DMS153 treated with DMSO at 0.1 percent for 48 hours (cell line): Measurements from ENCODE around the gene C4B.
"Not testable (repeated sequence)": the region's sequence is repeated elsewhere in the genome, so short reads cannot be mapped to it uniquely, and the experiment has no call there.

Experiments used
- DNase-seq: peaks from one replicate; lab custom pipeline; 2025; ENCODE audit not compliant: unreplicated experiment; lab: John Stamatoyannopoulos, UW

The C4B gene

GRCh38 chr6:31980998-31981397 lies 33.6 kb upstream of the C4B start:
- DNase-seq = not testable (repeated sequence)

- not testable (repeated sequence) for DNase-seq
Measured at GRCh38 chr6:31981744-31982143, 32.9 kb upstream of the C4B start, which contains the start of gene C4A. TSS of gene C4A (plus strand) at chr6:31982057. CDS start at chr6:31982108, 51 bp downstream.

GRCh38 chr6:31989363-31989762 lies 25.2 kb upstream of the C4B start:
- not testable (repeated sequence) for DNase-seq

DNA sequence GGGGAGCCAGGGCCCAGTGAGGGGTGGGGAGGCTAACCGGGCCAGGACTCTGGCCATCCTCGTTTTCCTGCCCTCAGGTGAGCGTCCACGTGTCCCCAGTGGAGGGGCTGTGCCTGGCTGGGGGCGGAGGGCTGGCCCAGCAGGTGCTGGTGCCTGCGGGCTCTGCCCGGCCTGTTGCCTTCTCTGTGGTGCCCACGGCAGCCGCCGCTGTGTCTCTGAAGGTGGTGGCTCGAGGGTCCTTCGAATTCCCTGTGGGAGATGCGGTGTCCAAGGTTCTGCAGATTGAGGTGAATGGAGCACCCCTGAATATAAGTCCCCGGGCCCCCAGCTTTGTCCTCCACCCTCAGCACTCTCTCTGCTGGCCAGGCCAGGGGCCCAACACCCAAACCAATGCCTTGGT lies 20.2 kb upstream of the C4B start:
- not testable (repeated sequence) for DNase-seq

- DNase-seq = not testable (repeated sequence)
Measured at GRCh38 chr6:31996385-31996784, 18.2 kb upstream of the C4B start.

- not testable (repeated sequence) for DNase-seq
Measured at GRCh38 chr6:32002546-32003268, 11.9 kb upstream of the C4B start.

GRCh38 chr6:32003301-32003700 lies 11.3 kb upstream of the C4B start:
- DNase-seq = not testable (repeated sequence)

DNA sequence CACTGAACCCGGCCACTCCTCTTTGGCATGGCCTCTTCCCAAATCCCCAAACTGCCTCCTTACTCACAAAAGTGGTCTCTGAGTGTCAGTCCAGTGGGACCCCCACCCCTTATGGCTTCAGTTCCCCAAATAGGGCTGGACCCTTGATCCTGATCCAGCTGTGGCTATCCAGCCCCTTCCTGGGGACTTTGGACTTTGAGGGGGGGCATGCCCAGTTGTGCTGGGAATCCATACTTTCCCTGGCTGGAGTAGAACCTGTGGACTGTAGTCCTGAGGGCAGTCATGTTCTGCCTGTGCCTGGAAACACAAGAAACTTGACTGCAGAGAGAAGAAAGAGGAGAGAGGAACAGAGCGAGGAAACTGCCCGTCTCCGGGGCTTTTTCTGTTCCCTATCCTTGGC lies 10.2 kb upstream of the C4B start:
- not testable (repeated sequence) for DNase-seq

DNA sequence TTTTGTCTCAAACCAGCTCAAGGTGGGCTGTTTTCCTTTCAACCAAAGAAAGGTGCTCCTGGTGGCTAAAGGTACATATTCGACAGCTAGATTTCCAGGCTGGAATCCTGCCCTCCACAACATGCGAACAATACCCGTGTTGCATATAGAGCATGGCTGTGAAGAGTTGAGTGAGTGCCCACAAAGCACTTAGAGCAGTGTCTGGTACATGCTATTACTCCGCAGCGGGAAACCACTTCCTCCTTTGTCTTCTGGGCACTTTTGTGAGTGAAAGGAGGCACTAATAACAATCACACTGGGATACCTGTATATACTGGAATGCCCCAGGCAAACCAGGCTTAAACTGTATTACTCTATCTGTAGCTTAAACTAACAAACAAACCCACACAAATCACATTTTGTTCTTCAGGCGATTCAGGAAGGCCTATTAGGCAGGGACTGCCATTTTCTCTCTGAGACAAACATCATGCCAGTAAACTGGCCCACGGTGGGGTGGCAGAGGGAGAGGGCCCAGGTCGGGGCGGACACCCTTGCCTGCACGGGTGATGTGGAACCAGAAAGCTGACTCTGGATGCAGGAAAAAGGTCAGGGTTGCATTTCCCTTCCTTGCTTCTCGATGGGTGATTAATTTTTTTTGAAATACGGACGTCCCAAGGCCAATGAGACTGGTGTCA lies 9.6 kb upstream of the C4B start:
- DNase-seq = not testable (repeated sequence)

GRCh38 chr6:32005538-32005880 lies 9.1 kb upstream of the C4B start:
- DNase-seq = not testable (repeated sequence)

DNA sequence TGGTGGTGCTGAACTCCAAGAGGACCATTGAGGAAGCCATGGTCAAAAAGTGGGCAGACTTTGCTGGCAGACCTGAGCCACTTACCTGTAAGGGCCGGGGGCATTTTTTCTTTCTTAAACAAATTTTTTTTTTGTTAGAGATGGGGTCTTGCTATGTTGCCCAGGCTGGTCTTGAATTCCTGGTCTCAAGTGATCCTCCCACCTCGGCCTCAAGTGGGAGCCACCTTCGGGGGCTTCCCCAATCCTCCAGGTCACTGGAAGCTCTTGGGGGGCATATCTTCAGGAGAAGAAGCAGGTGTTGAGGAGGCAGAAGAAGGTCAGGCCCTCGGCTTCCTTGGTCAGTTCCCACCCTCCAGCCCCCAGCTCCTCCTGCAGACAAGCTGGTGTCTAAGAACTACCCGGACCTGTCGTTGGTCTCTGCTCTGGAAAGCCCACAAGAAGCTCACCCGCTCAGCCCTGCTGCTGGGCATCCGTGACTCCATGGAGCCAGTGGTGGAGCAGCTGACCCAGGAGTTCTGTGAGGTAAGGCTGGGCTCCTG lies 8.5 kb upstream of the C4B start:
- DNase-seq = not testable (repeated sequence)

DNA sequence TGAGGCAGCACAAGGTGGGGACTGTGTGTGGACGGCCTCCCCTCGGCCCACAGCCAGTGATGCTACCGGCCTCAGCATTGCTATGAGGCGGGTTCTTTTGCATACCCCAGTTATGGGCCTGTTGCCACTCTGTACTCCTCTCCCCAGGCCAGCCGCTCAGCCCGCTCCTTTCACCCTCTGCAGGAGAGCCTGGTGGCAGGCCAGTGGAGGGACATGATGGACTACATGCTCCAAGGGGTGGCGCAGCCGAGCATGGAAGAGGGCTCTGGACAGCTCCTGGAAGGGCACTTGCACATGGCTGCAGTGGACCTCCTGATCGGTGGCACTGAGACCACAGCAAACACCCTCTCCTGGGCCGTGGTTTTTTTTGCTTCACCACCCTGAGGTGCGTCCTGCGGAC lies 7.5 kb upstream of the C4B start:
- DNase-seq = not testable (repeated sequence)

- DNase-seq = not testable (repeated sequence)
Measured at GRCh38 chr6:32008037-32008436, 6.6 kb upstream of the C4B start.

DNA sequence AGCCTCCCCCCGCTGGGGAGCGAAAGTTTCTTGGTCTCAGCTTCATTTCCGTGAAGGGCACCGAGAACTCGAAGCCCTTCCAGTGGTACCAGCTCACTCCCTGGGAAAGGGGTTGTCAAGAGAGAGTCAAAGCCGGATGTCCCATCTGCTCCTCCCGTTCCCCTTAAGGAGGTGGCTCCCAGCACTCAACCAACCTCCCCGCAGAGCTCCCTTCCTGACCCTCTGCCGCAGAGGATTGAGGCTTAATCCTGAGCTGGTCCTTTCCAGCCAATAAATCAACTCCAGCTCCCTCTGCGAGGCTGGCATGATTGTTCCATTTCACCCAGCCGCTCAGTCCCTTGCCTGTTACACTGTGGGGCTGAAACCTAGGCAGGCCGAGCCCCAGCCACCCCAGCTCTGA lies 6.0 kb upstream of the C4B start:
- not testable (repeated sequence) for DNase-seq

DNA sequence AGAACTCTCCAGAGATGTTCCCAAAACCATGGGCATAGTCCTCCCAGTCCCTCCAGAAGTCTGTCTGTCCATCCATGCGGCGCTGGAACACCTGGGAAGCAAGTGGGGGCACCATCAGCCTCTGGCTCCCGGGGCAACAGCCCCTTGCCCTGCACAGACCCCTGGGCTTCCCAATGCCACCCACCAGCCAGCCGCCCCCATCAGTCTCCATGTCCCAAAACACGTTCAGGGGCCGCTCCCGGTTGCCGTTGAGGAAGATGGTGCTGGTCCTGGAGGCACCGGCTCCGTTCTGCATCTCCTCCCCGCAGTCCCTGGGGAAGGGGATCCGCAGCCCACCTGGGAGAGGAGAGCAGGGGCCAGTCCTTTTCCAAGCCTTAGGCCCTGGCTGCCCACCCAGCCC lies 5.1 kb upstream of the C4B start:
- not testable (repeated sequence) for DNase-seq

DNA sequence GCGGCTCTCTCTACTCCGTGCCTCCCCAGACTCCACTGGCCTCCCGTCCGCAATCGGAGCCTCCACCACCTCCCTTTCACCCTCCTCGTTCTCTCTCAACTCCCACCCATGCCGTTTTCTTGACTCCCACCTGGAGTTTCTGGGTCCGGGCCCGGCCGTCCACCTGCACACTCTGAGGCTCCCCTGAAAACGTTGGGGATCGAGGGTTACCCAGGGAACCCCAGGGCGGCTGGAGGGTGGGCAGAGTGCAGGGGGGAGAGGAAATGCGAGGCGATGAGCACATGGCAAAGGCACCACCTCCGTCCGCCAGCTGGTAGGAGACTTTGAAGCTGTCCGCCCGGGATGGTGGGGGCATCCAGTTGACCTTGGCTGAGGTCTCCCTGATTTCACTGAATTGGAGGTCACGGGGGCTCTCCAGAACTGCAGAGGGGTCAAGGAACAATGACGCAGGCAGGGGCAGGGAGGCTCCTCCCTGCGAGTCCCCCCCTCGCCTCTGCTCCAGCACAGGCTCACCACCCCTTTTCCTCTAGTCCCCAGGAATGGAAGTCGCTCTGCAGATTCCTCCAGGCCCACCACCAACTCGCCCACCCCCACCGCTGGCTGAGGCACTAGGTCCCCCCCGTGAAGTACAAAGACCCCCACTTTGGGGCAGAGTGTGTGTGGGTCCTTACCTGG lies 3.6 kb upstream of the C4B start:
- not testable (repeated sequence) for DNase-seq

DNA sequence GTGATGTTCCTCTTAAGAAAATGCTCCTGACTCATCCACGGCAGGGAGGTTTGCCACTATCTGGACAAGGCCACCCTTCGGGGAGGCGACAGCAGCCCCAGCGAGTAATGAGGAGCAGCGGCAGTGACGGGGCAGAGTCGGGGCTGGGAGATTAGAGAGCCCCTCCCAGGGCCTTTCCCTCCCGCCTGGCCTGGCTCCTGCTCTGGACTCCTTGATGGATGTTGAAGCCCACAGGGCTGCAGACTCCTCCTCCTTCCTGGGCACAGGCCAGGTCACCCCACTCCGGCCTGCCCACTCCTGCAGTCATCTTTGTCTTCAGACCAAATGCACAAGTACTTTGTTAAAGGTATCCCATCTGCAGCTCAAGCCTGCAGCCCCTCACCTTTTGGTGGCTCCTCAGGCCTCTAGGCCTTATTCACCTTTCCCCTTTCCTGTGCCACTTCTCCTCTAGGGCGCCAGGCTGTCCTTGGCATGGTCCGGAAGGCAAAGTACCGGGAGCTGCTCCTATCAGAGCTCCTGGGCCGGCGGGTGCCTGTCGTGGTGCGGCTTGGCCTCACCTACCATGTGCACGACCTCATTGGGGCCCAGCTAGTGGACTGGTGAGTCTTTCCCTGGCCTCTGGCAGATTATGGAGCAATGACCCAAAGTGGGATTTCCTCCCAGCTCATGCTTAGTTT lies 1.5 kb upstream of the C4B start:
- not testable (repeated sequence) for DNase-seq

GRCh38 chr6:32013738-32014137 lies 857 bp upstream of the C4B start:
- DNase-seq = not testable (repeated sequence)

DNA sequence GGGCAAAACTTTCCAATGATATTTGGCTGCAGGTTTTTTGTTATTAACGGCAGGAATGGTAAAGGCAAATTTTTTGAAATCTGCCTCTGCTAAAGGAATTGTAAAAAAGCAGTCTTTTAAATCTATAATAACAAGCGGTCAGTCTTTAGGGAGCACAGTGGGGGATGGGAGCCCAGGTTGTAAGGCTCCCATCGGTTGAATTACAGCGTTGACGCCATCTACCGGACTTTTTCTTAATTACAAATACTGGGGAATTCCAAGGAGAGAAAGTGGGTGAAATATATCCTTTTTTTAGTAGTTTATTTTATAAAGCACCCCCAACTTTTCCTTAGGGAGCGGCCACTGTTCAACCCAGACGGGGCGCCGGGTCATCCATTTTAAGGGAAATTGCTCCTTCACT lies 7.5 kb downstream of the C4B start:
- not testable (repeated sequence) for DNase-seq

DNA sequence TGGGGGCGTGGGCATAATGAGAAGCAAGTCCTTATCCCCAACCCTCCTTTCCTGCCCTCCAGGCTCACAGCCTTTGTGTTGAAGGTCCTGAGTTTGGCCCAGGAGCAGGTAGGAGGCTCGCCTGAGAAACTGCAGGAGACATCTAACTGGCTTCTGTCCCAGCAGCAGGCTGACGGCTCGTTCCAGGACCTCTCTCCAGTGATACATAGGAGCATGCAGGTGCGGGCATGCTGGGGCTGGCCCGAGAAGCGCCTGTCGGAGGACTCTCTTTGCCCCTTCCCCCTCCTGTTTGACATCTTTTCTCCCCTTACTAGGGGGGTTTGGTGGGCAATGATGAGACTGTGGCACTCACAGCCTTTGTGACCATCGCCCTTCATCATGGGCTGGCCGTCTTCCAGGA lies 14.0 kb downstream of the C4B start:
- DNase-seq = not testable (repeated sequence)

DNA sequence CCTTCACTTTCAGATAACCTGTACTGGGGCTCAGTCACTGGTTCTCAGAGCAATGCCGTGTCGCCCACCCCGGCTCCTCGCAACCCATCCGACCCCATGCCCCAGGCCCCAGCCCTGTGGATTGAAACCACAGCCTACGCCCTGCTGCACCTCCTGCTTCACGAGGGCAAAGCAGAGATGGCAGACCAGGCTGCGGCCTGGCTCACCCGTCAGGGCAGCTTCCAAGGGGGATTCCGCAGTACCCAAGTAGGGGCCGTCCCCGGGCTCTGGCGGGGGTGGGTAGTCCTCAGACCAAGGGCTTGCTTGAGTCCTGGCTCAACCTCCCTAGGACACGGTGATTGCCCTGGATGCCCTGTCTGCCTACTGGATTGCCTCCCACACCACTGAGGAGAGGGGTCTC lies 15.0 kb downstream of the C4B start:
- not testable (repeated sequence) for DNase-seq
